Panc1 (cell line): ENCODE results near the gene MAML3. TPM values are rescaled to one million over a fixed set of nuclear protein-coding genes. Genes with fewer than 3 reads are reported as not detected.

ENCODE experiments used
- ATAC-seq: fragments of 200-7000 bp; cut with Tn5 transposase; 2 replicates; pipeline ENCODE4 v1.9.1; 2020; ENCODE audit warnings: mild to moderate bottlenecking, moderate library complexity
- BruUV-seq: library from RNA; stranded (reverse); fragments of 400-500 nt; replicated peaks from 2 replicates; lab custom pipeline; 2021; lab: Mats Ljungman, UMichigan
- CTCF ChIA-PET: fragments of 300-600 bp; sonication (Branson Sonifier 250); formaldehyde crosslinking; loops from one replicate; lab custom pipeline; 2022; ENCODE audit warnings: antibody characterized with exemption; lab: Charles Lee
- POLR2A ChIA-PET: fragments of 300-600 bp; sonication (Branson Sonifier 250); formaldehyde crosslinking; loops from one replicate; lab custom pipeline; 2022; ENCODE audit warnings: antibody characterized with exemption; lab: Charles Lee
- DNase-seq: peaks from one replicate; pipeline ENCODE4 v3.0.0-alpha.2; 2010; ENCODE audit warnings: low read depth, low spot score
- H3K27ac ChIP-seq: 2 replicates; pipeline ENCODE4 v1.5.1; 2011; ENCODE audit warnings: mild to moderate bottlenecking, low read length, inconsistent platforms
- H3K27me3 ChIP-seq: fragments of 200-500 bp; sonication (Bioruptor generic); 2 replicates; pipeline ENCODE4 v1.6.0; 2014; ENCODE audit warnings: low read length, inconsistent platforms; ENCODE audit not compliant: control insufficient read depth, insufficient read depth
- H3K36me3 ChIP-seq: fragments of 200-500 bp; sonication (Bioruptor generic); 2 replicates; pipeline ENCODE4 v1.5.1; 2014; ENCODE audit warnings: inconsistent platforms, mild to moderate bottlenecking, low read length, moderate library complexity; ENCODE audit not compliant: control insufficient read depth, insufficient read depth
- H3K4me1 ChIP-seq: 2 replicates; pipeline ENCODE4 v1.5.1; 2011; ENCODE audit warnings: inconsistent platforms, mild to moderate bottlenecking, low read length, moderate library complexity; ENCODE audit not compliant: control insufficient read depth, insufficient read depth
- H3K4me3 ChIP-seq, 2 experiments: 2 replicates each; pipeline ENCODE4 v1.5.1; 2011 to 2012; ENCODE audit warnings: low read depth in 2 of 2, low read length in 2 of 2, mild to moderate bottlenecking in 2 of 2, inconsistent platforms in 1 of 2, moderate library complexity in 1 of 2
- H3K9me3 ChIP-seq: fragments of 200-500 bp; sonication (Bioruptor generic); 2 replicates; pipeline ENCODE4 v1.5.1; 2014; ENCODE audit warnings: low read depth, mild to moderate bottlenecking, inconsistent platforms, low read length, moderate library complexity; ENCODE audit not compliant: control insufficient read depth, insufficient read depth
- CTCF ChIP-seq: fragments of 450-650 bp; IDR thresholded peaks from 2 replicates; pipeline ENCODE4 v1.5.1; 2017; ENCODE audit warnings: mild to moderate bottlenecking
- POLR2AphosphoS5 ChIP-seq: IDR thresholded peaks from 2 replicates; pipeline ENCODE4 v1.6.1; 2012; ENCODE audit warnings: mild to moderate bottlenecking, low read depth, low read length, moderate library complexity
- REST ChIP-seq, 2 experiments: IDR thresholded peaks; 2 replicates each; pipeline ENCODE4 v1.6.1; 2011 to 2012; ENCODE audit warnings: low read depth in 2 of 2, control low read depth in 1 of 2, low read length in 1 of 2, mild to moderate bottlenecking in 1 of 2, moderate library complexity in 1 of 2; ENCODE audit not compliant: insufficient read depth in 1 of 2
- SIN3A ChIP-seq: IDR thresholded peaks from 2 replicates; pipeline ENCODE4 v1.6.1; 2012; ENCODE audit warnings: low read depth, mild to moderate bottlenecking, low read length, moderate library complexity, borderline replicate concordance; ENCODE audit not compliant: insufficient read depth
- TCF7L2 ChIP-seq: IDR thresholded peaks from 2 replicates; pipeline ENCODE4 v1.6.1; 2011; ENCODE audit warnings: mild to moderate bottlenecking, low read depth, low read length, inconsistent platforms
- in situ Hi-C: cut with HindIII; loops from 2 replicates; pipeline ENCODE4 v1.10.0; 2016; ENCODE audit warnings: low sequenced_read_pairs, low pct_unique_long_range_greater_than_20kb
- intact Hi-C: fragments of 100-400 bp; cut with micrococcal nuclease; formaldehyde crosslinking; loops from one replicate; pipeline ENCODE4 v1.10.0; 2022; ENCODE audit not compliant: unreplicated experiment
- total RNA-seq: library from RNA; stranded (reverse); gene quantifications from one replicate; pipeline ENCODE4 v1.2.1, GENCODE V29; 2021; ENCODE audit not compliant: unreplicated experiment

Gene MAML3
- total RNA-seq, 1 experiment from 2014 or later = 7.7 TPM

GRCh38 chr4:139704915-139705485 lies 449.0 kb downstream of the MAML3 start:
- Histone ChIP-seq H3K36me3 (no peaks in the 10 kb centered on the region), H3K4me1 (no peaks in the 10 kb centered on the region), H3K27me3 (no peaks in the 10 kb centered on the region), H3K9me3 (no peaks in the 10 kb centered on the region), H3K27ac (no peak overlapping the region), H3K4me3 (no peak overlapping the region)
- peak; percentile 43 for TF ChIP-seq CTCF
- no peak for TF ChIP-seq REST (IDR thresholded peaks at IDR 0.05; ENCODE audit: insufficient read depth in 1 of 2, low read depth in 2 of 2, low read length in 1 of 2)
- ChIA-PET POLR2A (no interaction called here), CTCF (no interaction called here)
- DNase-seq (no peak), ATAC-seq (no peak)
- no TSS peak for BruUV-seq
- in situ Hi-C loops (no loop called here), intact Hi-C loops (no loop called here)

GRCh38 chr4:139700568-139700967 lies 453.4 kb downstream of the MAML3 start:
- H3K27ac ChIP-seq = no peak overlapping the region
- intact Hi-C loops = no loop called here
- no peak for TF ChIP-seq REST (IDR thresholded peaks at IDR 0.05; ENCODE audit: insufficient read depth in 1 of 2, low read depth in 2 of 2, low read length in 1 of 2)
- no peak for TF ChIP-seq SIN3A
- no peak for TF ChIP-seq TCF7L2
- TF ChIP-seq CTCF = no peak
- TF ChIP-seq POLR2AphosphoS5 = no peak
- no TSS peak for BruUV-seq
- ChIA-PET CTCF (no interaction called here), POLR2A (no interaction called here)
- ATAC-seq (no peak), DNase-seq (no peak)
- H3K9me3 ChIP-seq = no peaks in the 10 kb centered on the region
- H3K4me3 ChIP-seq = no peak overlapping the region
- no peaks in the 10 kb centered on the region for H3K27me3 ChIP-seq
- H3K4me1 ChIP-seq = no peaks in the 10 kb centered on the region
- in situ Hi-C loops = no loop called here
- H3K36me3 ChIP-seq = no peaks in the 10 kb centered on the region
